Breast epithelium (tissue), 4 donors: ENCODE results near the gene TP53. TPM values are rescaled to one million over a fixed set of nuclear protein-coding genes. Genes with fewer than 3 reads are reported as not detected.

Experiments
- DNase-seq, 2 donors: peaks; one replicate each; pipeline ENCODE4 v3.0.0-alpha.2; 2019; ENCODE audit warnings: low spot score in 2 of 2
- H3K27ac ChIP-seq, 2 donors: fragments of 200-600 bp; sonication (generic) in 1 of 2; one replicate each; pipeline ENCODE4 v1.5.1; 2016 to 2019; ENCODE audit warnings: mild to moderate bottlenecking in 1 of 2
- H3K27me3 ChIP-seq, 2 donors: fragments of 200-600 bp; sonication (generic) in 1 of 2; one replicate each; pipeline versions ENCODE4 v1.5.1 to v1.6.0; 2017 to 2019; ENCODE audit warnings: control low read depth in 1 of 2, mild to moderate bottlenecking in 1 of 2
- H3K36me3 ChIP-seq: fragments of 200-600 bp; one replicate; pipeline ENCODE4 v1.5.1; 2019
- H3K4me1 ChIP-seq, 2 donors: fragments of 200-600 bp; sonication (generic); one replicate each; pipeline ENCODE4 v1.5.1; 2016 to 2019; ENCODE audit warnings: control low read depth in 1 of 2
- H3K4me3 ChIP-seq, 3 donors: fragments of 200-600 bp; sonication (generic); 1 replicate in 2 of 3; 2 replicates in 1 of 3; pipeline ENCODE4 v1.5.1; 2016 to 2019; ENCODE audit warnings: mild to moderate bottlenecking in 3 of 3, moderate library complexity in 2 of 3
- H3K9me3 ChIP-seq, 2 donors: fragments of 200-600 bp; sonication (generic) in 1 of 2; one replicate each; pipeline ENCODE4 v1.5.1; 2016 to 2019; ENCODE audit warnings: control low read depth in 1 of 2
- CTCF ChIP-seq, 3 donors: fragments of 450-650 bp; IDR thresholded peaks; one replicate each; pipeline ENCODE4 v1.5.1; 2016 to 2017; ENCODE audit warnings: antibody characterized with exemption in 3 of 3, mild to moderate bottlenecking in 3 of 3, moderate library complexity in 3 of 3
- POLR2A ChIP-seq: fragments of 450-650 bp; IDR thresholded peaks from one replicate; pipeline ENCODE4 v1.6.1; 2016; ENCODE audit warnings: antibody characterized with exemption, mild to moderate bottlenecking, moderate library complexity
- POLR2AphosphoS5 ChIP-seq, 3 donors: sonication (generic); formaldehyde crosslinking; IDR thresholded peaks; one replicate each; pipeline ENCODE4 v1.6.1; 2017; ENCODE audit warnings: antibody characterized with exemption in 3 of 3
- intact Hi-C: fragments of 100-400 bp; cut with DNase I; formaldehyde crosslinking; loops from one replicate; pipeline ENCODE4 v1.15.1; 2023; ENCODE audit warnings: low total_unique reads
- total RNA-seq, 3 donors: library from RNA; depleted of rRNA; stranded (reverse); fragments of >200 nt; gene quantifications; one replicate each; pipeline ENCODE4 v1.1.0, GENCODE V29; 2016

The TP53 gene
- total RNA-seq, 3 donors from 2014 or later = 23.9 to 31.9 (median 24.2) TPM

GRCh38 chr17:7711051-7711755 is 23.9 kb upstream of the TP53 start:
- no peak overlapping the region for H3K27ac ChIP-seq
- H3K4me1 ChIP-seq = no peaks in the 10 kb centered on the region
- intact Hi-C loops = no loop called here
- TF ChIP-seq POLR2A (no peak), POLR2AphosphoS5 (IDR thresholded peaks at IDR 0.05) (no peak), CTCF (IDR thresholded peaks at IDR 0.05) (no peak)
- no peak overlapping the region for H3K4me3 ChIP-seq
- DNase-seq = no peak
- H3K9me3 ChIP-seq = no peaks in the 10 kb centered on the region
- H3K27me3 ChIP-seq = no peaks in the 10 kb centered on the region
- no peaks in the 10 kb centered on the region for H3K36me3 ChIP-seq

- TF ChIP-seq POLR2A (no peak), POLR2AphosphoS5 (IDR thresholded peaks at IDR 0.05) (no peak), CTCF (IDR thresholded peaks at IDR 0.05) (no peak)
- no peak overlapping the region for H3K4me3 ChIP-seq
- DNase-seq = no peak
- H3K4me1 ChIP-seq = no peaks in the 10 kb centered on the region
- no peaks in the 10 kb centered on the region for H3K36me3 ChIP-seq
- intact Hi-C loops = no loop called here
- H3K9me3 ChIP-seq = no peaks in the 10 kb centered on the region
- no peaks in the 10 kb centered on the region for H3K27me3 ChIP-seq
- no peak overlapping the region for H3K27ac ChIP-seq
Measured at GRCh38 chr17:7710301-7710700, 23.0 kb upstream of the TP53 start.

GRCh38 chr17:7709031-7709430 is 21.7 kb upstream of the TP53 start:
- peaks cover 0 to 2% of the 10 kb centered on the region in 2 donors for H3K4me1 ChIP-seq
- no peak overlapping the region for H3K4me3 ChIP-seq
- peaks cover 0 to 2% of the 10 kb centered on the region in 2 donors for H3K27me3 ChIP-seq
- no peak overlapping the region for H3K27ac ChIP-seq
- TF ChIP-seq CTCF (IDR thresholded peaks at IDR 0.05) (no peak), POLR2AphosphoS5 (IDR thresholded peaks at IDR 0.05) (no peak), POLR2A (no peak)
- H3K9me3 ChIP-seq = no peaks in the 10 kb centered on the region
- no peaks in the 10 kb centered on the region for H3K36me3 ChIP-seq
- intact Hi-C loops = no loop called here
- no peak for DNase-seq

- Histone ChIP-seq H3K27me3 (peaks cover 0 to 2% of the 10 kb centered on the region in 2 donors), H3K9me3 (no peaks in the 10 kb centered on the region), H3K4me1 (peaks cover 0 to 2% of the 10 kb centered on the region in 2 donors), H3K4me3 (no peak overlapping the region), H3K27ac (no peak overlapping the region), H3K36me3 (no peaks in the 10 kb centered on the region)
- intact Hi-C loops = no loop called here
- TF ChIP-seq POLR2A (no peak), POLR2AphosphoS5 (IDR thresholded peaks at IDR 0.05) (no peak), CTCF (IDR thresholded peaks at IDR 0.05) (no peak)
- DNase-seq = no peak
Measured at GRCh38 chr17:7707858-7708750, 20.8 kb upstream of the TP53 start.

GRCh38 chr17:7707446-7707845 is 20.2 kb upstream of the TP53 start:
- TF ChIP-seq POLR2A = no peak
- TF ChIP-seq POLR2AphosphoS5 (IDR thresholded peaks at IDR 0.05) = no peak
- no peak for TF ChIP-seq CTCF (IDR thresholded peaks at IDR 0.05)
- no peak for DNase-seq
- Histone ChIP-seq H3K9me3 (no peaks in the 10 kb centered on the region), H3K4me3 (no peak overlapping the region), H3K27ac (no peak overlapping the region), H3K36me3 (no peaks in the 10 kb centered on the region), H3K4me1 (peaks cover 0 to 2% of the 10 kb centered on the region in 2 donors), H3K27me3 (peaks cover 0 to 2% of the 10 kb centered on the region in 2 donors)
- intact Hi-C loops = no loop called here
